Limb (tissue), 2 donors: ENCODE results near the gene JAKMIP1.
"Not testable (repeated sequence)": the region's sequence is repeated elsewhere in the genome, so short reads cannot be mapped to it uniquely, and the experiment has no call there.

Source experiments
- DNase-seq, 2 donors: peaks; one replicate each; pipeline ENCODE4 v3.0.0-alpha.2; 2016; ENCODE audit errors: extremely low spot score in 2 of 2

The JAKMIP1 gene

GRCh38 chr4:6229095-6229494 lies 28.7 kb upstream of the JAKMIP1 start:
- DNase-seq: peak in 1 of 2 donors; percentile 27

DNA sequence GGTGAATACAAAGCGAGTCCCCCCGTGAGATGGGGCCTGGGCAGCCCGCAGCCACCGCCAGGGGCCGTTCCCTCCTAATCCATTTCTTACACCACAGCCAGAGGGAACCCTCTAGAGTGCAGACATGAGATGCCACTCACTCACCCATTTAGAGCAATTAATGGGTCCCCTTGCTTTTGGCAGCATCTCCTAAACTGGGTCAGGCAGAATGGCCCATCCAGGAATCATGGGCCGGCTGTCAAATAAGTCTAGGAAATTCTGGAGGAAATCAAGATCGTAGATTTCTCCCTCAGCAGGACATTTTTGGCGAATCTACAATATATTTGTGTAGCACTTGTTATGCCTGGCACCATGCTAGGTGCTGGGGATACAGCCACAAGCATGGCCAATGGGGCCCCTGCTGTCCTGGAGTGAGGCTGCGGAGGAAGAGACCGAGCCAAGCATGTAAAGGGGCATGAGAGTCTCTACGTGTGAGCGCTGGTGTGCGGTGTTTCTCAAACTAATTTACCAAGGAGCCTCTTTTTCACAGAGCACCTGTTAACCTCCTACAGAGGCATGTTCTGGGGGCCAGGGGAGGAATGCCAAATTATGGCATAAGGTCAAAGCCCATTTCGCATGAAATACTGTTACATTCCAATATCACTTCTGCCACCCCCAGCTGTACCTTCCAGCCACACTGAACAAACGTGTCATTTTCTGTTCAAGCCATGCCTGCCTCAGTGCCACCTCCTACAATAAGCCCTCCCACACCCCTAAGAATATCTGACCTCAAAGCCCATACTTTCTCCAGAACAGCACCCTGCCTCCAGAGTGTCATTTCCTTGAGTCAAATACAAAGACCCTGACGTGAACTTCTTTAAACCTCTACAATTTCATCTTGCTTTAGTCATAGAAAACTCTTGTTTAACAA lies 28.1 kb upstream of the JAKMIP1 start:
- DNase-seq: no peak

DNA sequence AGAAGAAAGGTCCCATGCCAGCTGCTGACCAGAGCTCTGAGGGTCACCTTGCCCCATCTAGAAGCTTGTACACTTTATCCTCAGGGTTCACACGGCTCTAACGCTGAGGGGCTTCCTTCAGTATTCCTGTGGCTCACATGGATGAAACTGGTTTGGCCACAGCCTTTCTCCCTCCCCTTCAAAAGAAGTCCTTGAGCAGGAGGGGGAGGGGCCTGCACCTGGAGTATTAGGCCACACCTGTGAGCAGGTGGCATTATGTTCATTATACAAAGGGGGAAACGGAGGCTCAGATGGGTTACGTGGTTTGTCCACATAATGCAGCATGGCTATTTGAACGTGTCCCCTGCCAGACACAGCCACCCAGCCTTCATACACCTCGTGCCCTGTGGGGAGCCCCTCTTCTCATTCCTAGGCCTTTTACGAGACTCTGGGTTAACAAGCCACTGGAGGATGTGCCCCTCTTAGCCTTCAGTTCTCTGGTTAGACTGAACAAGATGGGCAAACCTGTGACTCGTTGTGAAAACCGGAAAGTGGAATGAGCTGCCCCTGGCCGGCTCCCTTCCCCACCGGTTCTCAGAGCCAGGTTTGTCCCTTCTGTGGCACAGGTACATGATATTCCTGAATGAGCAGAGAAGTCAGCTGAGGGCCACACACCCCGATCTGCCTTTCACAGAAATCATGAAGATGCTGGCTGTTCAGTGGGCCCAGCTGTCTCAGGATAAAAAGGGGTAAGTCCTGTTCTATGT lies 27.2 kb upstream of the JAKMIP1 start:
- no peak for DNase-seq

GRCh38 chr4:6226506-6226905 lies 26.2 kb upstream of the JAKMIP1 start:
- no peak for DNase-seq

GRCh38 chr4:6225469-6225868 lies 25.1 kb upstream of the JAKMIP1 start:
- peak; percentile 29 to 72 for DNase-seq

GRCh38 chr4:6224735-6225134 lies 24.4 kb upstream of the JAKMIP1 start:
- no peak for DNase-seq

- DNase-seq: peak in 1 of 2 donors; percentile 33
Observed at GRCh38 chr4:6222761-6223292, 22.5 kb upstream of the JAKMIP1 start.

GRCh38 chr4:6221851-6222760 lies 21.8 kb upstream of the JAKMIP1 start:
- DNase-seq: peak; percentile 13 to 80

- no peak for DNase-seq
Observed at GRCh38 chr4:6221301-6221850, 21.0 kb upstream of the JAKMIP1 start.

DNA sequence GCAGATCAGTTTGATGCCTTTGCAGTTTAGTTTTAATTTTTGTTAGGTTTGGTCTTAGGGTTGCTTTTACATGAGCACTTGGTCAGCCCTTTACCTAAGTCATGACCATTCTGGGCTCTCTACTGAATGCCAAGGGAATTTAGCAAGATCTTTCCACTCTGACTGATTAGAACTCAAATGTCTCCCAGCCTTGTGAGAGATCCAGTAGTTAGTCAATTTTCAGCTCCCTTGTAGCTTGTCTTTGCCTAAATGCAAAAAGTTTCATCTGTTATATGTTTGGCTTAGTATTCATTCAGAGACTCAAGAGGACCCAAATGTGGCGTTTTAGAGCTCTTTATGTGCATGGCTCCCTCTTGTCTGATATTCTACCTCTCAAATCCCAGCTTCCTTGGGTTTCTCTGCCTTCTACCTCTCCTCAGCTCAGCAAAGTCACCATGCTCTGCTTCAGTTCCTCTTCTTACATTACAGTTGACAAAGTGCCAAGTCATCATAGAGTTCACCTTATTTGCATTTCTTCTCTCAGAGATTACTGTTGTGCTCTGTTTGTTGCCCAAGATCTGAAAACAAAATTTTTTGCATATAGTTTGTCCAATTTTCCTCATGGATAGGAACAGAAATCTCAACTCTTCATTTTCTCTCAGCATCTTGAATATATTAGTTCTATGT lies 17.5 kb upstream of the JAKMIP1 start:
- no peak for DNase-seq

DNA sequence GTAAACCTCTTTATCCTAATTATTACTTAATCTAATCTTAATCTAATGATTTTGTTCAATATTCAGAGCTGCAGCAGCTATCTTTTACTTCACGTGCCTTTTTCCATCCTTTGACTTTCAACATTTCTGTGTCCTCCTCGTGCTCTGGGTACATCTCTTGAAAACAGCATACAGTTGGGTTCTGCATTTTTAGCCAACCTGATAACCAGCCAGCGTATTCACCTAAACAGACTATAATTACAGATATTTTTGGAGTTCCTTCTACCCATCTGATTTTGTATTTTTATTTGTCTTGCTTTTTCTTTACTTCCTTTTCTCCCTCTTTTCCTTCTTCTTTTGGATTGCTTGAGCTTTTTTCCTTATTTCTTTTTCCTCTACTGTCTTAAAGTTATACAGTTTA lies 16.2 kb upstream of the JAKMIP1 start:
- no peak for DNase-seq

DNA sequence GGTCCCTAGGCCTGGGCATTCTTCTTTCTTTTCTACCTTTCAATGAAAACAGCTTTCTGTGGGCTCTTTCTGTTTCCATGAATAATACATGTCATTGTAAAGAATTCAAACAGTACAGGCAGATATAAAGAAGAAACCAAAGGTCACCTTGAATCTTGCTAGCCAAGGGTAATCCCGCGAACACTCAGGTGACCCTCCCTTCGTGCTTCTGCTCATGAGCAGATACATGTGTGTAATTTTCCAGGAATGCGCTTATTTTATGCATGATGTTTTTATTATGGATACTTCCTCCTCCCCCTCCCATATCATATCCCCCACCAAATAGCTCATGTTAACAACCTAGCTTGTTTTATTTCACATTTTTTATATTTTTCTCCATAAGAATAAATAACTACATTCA lies 9.6 kb upstream of the JAKMIP1 start:
- DNase-seq: no peak

DNA sequence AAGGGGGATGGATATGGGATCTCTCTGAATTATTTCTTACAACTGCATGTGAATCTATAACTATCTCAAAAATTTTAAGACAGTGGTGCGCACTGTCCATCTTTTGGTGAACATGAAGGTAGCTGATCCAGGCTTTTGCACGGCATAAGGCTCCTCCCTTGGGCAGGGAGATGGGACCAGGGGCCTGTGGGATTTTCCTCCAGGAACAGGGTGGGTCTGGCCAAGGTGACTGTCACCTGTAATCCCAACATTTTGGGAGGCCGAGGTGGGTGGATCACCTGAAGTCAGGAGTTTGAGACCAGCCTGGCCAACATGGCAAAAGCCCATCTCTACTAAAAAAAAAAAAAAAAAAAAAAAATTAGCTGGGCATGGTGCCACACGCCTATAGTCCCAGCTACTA lies 8.9 kb upstream of the JAKMIP1 start:
- not testable (repeated sequence) for DNase-seq

- DNase-seq: no peak
Observed at GRCh38 chr4:6208416-6208815, 8.1 kb upstream of the JAKMIP1 start.

DNA sequence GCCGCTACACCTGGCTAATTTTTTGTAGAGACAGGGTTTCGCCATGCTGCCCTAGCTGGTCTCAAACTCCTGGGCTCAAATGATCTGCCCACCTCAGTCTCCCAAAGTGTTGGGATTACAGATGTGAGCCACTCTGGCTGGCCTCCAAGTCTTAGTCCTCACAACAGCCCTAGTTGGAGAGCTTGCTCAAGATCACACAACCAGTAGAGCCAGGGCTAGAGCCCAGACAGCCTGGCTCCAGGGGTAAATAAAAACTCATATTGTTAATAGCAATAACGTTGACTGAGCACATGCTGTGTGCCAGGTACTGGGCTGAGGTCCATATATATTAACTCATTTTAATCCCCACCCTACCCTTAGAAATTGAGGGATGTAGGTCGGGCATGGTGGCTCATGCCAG lies 7.3 kb upstream of the JAKMIP1 start:
- DNase-seq: no peak

- no peak for DNase-seq
Observed at GRCh38 chr4:6206771-6207290, 6.5 kb upstream of the JAKMIP1 start.

- DNase-seq: no peak
Observed at GRCh38 chr4:6205973-6206372, 5.6 kb upstream of the JAKMIP1 start.

GRCh38 chr4:6205567-6205931 lies 5.2 kb upstream of the JAKMIP1 start:
- no peak for DNase-seq

GRCh38 chr4:6204871-6205566 lies 4.7 kb upstream of the JAKMIP1 start:
- no peak for DNase-seq

DNA sequence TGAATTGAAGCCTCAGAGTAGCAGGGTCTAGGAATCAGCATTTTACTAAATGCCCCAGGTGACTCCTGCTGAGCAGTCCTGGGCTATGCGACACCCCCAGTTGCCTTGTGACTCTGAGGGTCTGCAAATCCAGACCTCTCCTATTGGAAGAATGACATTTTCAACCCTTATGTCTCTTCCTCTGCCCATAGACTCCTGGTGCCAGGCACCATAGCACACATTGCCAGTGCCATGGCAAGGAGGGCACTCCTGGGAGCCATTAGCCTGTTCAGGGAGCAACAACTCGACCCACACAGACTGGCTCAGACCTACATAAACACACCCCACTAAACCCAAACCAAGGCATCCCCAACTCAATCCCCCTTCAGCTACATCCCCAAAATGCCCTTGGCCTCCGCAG lies 3.7 kb upstream of the JAKMIP1 start:
- DNase-seq: no peak
